Measurements from ENCODE around the gene TLL2.

Gene TLL2

DNA sequence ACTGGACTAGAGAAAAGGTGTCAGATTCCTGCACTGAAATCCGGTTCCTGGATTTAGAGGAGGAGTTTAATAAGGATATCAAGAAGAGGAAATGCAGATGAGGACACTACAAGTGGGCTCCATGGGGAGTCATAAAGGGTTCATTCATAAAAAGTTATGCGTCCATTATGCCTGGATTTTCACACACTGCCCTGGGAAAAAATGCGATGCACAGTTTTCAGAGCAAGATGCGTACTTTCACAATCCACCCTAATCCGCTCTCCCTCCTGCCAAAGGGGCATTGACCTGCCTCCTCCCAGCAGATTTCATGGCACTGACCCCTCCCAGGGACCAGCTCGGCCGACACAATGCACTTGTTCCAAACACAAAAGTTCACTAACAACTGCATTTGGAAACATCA, 112.7 kb downstream of the TLL2 start:
- no peak for TF ChIP-seq RAD21 (IDR thresholded peaks at IDR 0.05; ENCODE audit: low read depth)
- TF ChIP-seq TAF1 (IDR thresholded peaks at IDR 0.05; ENCODE audit: low read depth), result no peak
- no peak for TF ChIP-seq CEBPB (IDR thresholded peaks at IDR 0.05)
- no peak for TF ChIP-seq TEAD4 (IDR thresholded peaks at IDR 0.05)
- TF ChIP-seq TCF12 (IDR thresholded peaks at IDR 0.05; ENCODE audit: low read depth), result no peak
- TF ChIP-seq YY1 (IDR thresholded peaks at IDR 0.05; ENCODE audit: low read depth), result no peak
- no peak for TF ChIP-seq EP300 (IDR thresholded peaks at IDR 0.05; ENCODE audit: borderline replicate concordance)
- TF ChIP-seq FOXM1 (IDR thresholded peaks at IDR 0.05; ENCODE audit: borderline replicate concordance, low read depth), result no peak
- no peak for TF ChIP-seq ZBTB7A (IDR thresholded peaks at IDR 0.05; ENCODE audit: low read depth)
- no peak for TF ChIP-seq MAX (IDR thresholded peaks at IDR 0.05)
- TF ChIP-seq REST (IDR thresholded peaks at IDR 0.05; ENCODE audit: low read depth), result no peak
- TF ChIP-seq NFIC (IDR thresholded peaks at IDR 0.05), result no peak

DNA sequence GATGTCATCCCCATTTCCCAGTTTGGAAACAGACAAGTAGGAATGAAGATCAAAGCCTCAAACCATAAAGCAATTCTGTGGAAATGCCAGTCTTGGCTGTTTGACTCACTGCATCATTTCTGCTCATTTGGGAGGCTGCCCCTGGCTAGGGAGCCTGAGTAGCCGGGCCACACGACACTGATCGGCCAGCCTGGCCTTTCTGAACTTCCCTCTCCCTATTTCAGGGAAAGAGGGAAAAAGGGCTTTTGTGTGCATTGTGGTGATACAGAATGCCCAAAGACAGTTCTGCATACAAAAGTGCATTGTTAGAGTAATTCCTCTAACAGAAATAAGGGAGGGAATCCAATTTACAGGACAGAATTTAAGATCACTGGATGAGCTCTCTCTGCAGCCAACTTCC, 113.3 kb downstream of the TLL2 start:
- TF ChIP-seq TAF1 (IDR thresholded peaks at IDR 0.05; ENCODE audit: low read depth), result no peak
- TF ChIP-seq NFIC (IDR thresholded peaks at IDR 0.05), result no peak
- no peak for TF ChIP-seq TCF12 (IDR thresholded peaks at IDR 0.05; ENCODE audit: low read depth)
- no peak for TF ChIP-seq EGR1 (IDR thresholded peaks at IDR 0.05)
- TF ChIP-seq CREB1 (IDR thresholded peaks at IDR 0.05; ENCODE audit: low read depth), result no peak
- no peak for TF ChIP-seq REST (IDR thresholded peaks at IDR 0.05; ENCODE audit: low read depth)
- TF ChIP-seq FOXM1 (IDR thresholded peaks at IDR 0.05; ENCODE audit: borderline replicate concordance, low read depth), result no peak
- no peak for TF ChIP-seq YY1 (IDR thresholded peaks at IDR 0.05; ENCODE audit: low read depth)
- no peak for TF ChIP-seq USF1 (IDR thresholded peaks at IDR 0.05)
- TF ChIP-seq EP300 (IDR thresholded peaks at IDR 0.05; ENCODE audit: borderline replicate concordance), result no peak
- TF ChIP-seq ZBTB7A (IDR thresholded peaks at IDR 0.05; ENCODE audit: low read depth), result no peak
- TF ChIP-seq TEAD4 (IDR thresholded peaks at IDR 0.05), result no peak
- TF ChIP-seq CEBPB (IDR thresholded peaks at IDR 0.05), result no peak

DNA sequence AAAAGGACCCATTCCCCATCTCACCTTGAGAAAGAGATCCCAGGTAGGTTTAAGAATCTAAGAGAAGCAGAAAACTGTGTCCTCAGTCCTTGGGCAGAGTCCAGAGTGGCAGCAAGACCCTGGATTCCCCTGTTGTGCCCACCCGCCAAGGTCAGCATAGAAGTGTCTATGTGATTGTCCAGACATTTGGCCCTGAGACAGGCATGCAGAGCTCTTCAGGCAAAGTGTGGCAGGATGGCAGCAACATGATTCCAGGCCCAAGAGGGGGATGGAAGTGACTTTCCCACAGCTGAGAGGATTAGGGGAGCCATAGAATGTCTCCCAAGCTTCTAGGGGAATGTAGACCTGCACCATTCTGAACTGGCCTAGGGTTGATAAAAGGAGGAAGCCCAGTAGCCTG, 115.8 kb downstream of the TLL2 start:
- TF ChIP-seq ZBTB7A (IDR thresholded peaks at IDR 0.05; ENCODE audit: low read depth), result no peak
- no peak for TF ChIP-seq CEBPB (IDR thresholded peaks at IDR 0.05)
- no peak for TF ChIP-seq NFIC (IDR thresholded peaks at IDR 0.05)
- no peak for TF ChIP-seq USF1 (IDR thresholded peaks at IDR 0.05)

DNA sequence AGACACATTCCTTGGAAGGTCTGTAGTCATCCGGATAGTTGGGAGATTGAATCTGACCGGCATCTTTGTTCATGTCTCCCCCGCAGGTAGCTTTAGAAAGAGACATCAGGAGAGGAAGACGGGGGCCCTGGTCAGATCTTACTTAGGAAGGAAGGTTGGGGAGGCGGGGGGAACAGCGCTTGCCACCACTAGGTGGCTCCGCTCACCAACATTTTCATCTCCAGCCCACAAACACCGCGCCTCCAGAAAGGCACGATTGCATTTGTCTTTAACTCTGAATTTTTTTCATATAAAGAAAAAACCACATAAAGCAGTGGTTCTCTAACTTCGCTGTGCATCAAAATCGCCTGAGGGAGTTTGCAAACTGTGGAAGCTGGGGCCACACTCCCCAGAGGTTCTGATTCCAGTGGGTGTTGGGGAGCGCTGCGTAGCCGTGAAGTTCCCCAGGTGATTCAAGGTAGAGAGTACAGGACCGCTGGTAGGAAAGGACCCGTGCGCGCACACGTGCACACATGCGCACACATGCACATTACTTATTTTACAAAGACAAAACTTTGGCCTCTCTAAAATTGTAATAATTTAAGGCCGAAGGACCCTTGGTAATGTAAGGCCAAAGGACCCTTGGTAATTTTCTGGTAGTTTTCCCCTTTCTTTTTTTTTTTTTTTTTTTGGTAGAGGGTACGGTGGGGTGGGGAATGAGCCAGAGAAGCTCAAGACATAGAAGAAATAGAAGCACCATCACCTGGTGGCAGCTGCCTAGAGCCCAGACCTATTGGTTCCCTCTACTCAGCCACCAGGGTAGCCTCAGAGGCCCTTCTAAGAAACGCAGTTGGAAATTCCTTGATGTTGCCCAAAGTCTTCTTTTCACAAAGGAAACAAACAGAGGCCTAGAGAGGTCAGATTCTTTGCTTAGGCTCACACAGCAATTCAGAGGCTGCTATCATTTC, 117.5 kb downstream of the TLL2 start:
- TF ChIP-seq CREB1 (IDR thresholded peaks at IDR 0.05; ENCODE audit: low read depth) (no peak), YY1 (IDR thresholded peaks at IDR 0.05; ENCODE audit: low read depth) (no peak), FOXM1 (IDR thresholded peaks at IDR 0.05; ENCODE audit: borderline replicate concordance, low read depth) (no peak), EGR1 (IDR thresholded peaks at IDR 0.05) (no peak), EP300 (IDR thresholded peaks at IDR 0.05; ENCODE audit: borderline replicate concordance) (no peak), RAD21 (IDR thresholded peaks at IDR 0.05; ENCODE audit: low read depth) (peak; percentile 91)

DNA sequence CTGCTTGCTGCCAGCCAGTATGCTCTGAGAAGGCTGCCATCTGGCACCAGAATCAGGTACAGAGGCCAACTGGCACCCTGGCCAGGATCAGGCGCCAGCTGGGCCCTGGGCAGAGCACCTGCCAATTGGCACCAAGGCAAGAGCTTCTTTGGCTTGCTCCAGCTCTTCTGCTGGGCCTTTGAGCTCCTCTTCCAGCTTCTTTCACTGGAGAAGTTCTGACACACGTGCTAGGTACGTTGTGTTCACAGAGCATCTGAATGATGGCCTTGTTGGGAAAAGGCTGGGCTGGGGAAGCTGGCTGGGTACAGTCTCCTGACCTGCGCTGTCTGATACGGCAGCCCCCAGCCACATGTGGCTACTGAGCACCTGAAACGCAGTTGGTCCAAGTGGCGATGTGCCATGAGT, 123.3 kb downstream of the TLL2 start:
- no peak for TF ChIP-seq MAX (IDR thresholded peaks at IDR 0.05)
- no peak for TF ChIP-seq EGR1 (IDR thresholded peaks at IDR 0.05)
- TF ChIP-seq TEAD4 (IDR thresholded peaks at IDR 0.05), result no peak
- no peak for TF ChIP-seq TAF1 (IDR thresholded peaks at IDR 0.05; ENCODE audit: low read depth)

DNA sequence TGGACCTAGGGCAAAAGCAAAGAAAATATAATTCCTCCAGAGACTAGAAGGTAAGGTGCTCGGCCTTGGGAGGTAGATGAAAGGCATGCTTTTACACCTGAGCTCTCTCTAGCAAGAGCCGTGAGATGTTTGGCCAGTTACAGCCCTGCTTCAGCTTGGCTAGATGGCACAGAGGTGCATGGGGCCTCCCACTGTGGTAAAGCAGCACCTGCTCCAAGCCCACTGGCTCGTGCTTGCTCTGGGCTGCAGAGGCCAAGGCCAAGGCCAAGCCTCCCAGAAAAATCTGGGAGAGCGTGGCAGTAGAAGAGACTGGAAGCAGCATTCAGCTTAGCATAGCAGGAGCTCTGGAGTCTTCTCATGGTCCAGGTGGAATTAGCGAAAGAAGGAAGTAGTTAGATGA, 123.9 kb downstream of the TLL2 start:
- no peak for TF ChIP-seq EGR1 (IDR thresholded peaks at IDR 0.05)
- no peak for TF ChIP-seq TAF1 (IDR thresholded peaks at IDR 0.05; ENCODE audit: low read depth)
- no peak for TF ChIP-seq FOXM1 (IDR thresholded peaks at IDR 0.05; ENCODE audit: borderline replicate concordance, low read depth)
- no peak for TF ChIP-seq EP300 (IDR thresholded peaks at IDR 0.05; ENCODE audit: borderline replicate concordance)
